ENCODE data around the gene COL16A1. TPM values are rescaled to one million over a fixed set of nuclear protein-coding genes. Genes with fewer than 3 reads are reported as not detected.

The COL16A1 gene
- total RNA-seq, result 10 to 100 TPM in 2 of 8 experiments, 1 to 10 TPM in 4, under 1 TPM in 2; 0.87 to 39.0 (median 3.8) TPM

DNA sequence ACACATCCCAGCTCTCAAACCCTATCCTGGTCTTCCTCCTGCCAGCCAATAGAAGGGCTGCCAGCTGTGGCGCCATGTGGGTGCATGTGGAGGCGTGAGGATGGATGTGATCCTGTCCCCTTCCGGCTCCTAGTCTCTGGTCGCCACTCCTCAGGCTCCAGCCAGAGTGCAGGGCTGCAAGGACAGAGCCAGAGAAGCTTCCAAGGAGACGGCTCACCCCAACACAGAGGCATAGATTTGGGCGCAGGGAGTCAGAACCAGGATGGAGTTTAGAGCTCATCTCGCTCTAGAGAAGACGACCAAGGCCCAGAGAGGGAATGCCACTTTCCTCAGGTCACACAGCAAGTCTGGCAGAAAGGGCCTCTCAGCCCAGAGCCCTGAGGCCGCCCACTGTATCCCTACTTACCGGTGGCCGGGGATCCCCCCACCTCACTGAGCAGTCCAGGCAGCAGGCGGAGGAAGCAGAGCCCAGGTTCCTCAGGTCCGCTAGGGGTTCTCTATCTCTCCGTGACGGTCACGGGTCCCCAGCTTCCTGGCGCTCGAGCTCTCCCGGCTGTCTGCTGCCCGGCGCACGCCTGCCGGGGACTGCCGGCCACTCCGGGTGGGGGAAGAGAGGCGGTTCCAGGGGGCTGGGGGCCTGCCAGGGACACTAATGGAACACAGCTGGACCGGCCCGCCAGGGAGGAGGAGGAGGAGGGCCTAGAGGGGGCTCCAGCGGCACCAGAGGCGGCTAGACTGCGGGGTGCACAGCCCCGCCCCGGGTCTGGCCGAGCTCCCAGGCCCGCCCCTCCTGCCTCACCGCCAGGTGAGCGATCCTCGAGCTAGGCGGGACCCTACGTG lies at the start of gene COL16A1:
Gene COL16A1 (minus strand): TSS at position 587 of the 840 bp plus-strand sequence. CDS start 1,824 bp downstream, outside the sequence.
- in situ Hi-C loops (cut with MboI; ENCODE audit: low pct_unique_long_range_greater_than_20kb in 2 of 9, low sequenced_read_pairs in 9 of 9, unreplicated experiment in 9 of 9), result no loop called here
- peak in 7 of 8 experiments; percentile 1 to 47 (median 12) for ATAC-seq (replicated peaks in 6 of 8)
- peak within 1 kb of the TSS in 1 of 2 donors; percentile 55 for H3K27ac ChIP-seq
- peaks cover 64 to 68% of the 10 kb centered on the region in 2 donors for H3K4me1 ChIP-seq (replicated peaks in 1 of 2)
- H3K4me3 ChIP-seq, result no peak within 1 kb of the TSS
- 2 to 95% (median 89%) methylated on average over 3 to 17 of the region's 40 CpGs; no CpG with 5 or more reads in 5 of the 10 experiments for WGBS, 10 experiments

DNA sequence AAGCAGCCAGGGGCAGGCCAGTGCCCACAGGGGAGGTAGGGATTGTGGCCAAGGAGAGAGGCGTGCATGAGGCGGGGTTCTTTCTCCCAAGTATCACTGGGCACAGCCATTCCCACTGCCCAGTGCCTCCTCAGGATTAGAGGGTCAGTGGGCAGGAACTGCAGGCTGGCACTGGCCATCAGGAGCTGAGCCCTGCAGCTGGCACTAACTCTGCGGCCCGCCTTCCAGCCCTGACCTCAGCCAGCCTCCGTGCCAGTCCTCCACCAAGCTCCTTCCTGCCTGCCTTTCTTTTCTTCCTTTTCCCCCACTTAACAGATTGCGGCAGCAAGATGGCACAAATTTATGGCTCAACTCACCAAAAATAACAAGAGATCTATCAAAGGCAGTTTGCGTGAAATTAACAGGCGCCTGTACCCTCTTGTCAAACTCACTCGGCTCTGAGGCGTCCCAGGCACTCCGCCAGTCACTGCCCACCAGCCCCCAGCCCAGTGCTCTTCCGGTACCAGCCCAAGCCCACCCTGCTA lies 49.2 kb upstream of the COL16A1 start:
- H3K27ac ChIP-seq, result no peak overlapping the region
- no peak overlapping the region for H3K4me3 ChIP-seq
- no peak for ATAC-seq (replicated peaks in 6 of 8)
- WGBS, 10 experiments, result 80 to 100% (median 99%) methylated on average over 1 to 10 of the region's 12 CpGs; no CpG with 5 or more reads in 4 of the 10 experiments
- in situ Hi-C loops (cut with MboI; ENCODE audit: low pct_unique_long_range_greater_than_20kb in 2 of 9, low sequenced_read_pairs in 9 of 9, unreplicated experiment in 9 of 9), result loop anchor here in 1 of 9 experiments (25.0 kb wide), 1 partner anchor 91 kb away; no protein-coding TSS in a partner anchor
- peaks cover 20 to 28% of the 10 kb centered on the region in 2 donors for H3K4me1 ChIP-seq (replicated peaks in 1 of 2)

DNA sequence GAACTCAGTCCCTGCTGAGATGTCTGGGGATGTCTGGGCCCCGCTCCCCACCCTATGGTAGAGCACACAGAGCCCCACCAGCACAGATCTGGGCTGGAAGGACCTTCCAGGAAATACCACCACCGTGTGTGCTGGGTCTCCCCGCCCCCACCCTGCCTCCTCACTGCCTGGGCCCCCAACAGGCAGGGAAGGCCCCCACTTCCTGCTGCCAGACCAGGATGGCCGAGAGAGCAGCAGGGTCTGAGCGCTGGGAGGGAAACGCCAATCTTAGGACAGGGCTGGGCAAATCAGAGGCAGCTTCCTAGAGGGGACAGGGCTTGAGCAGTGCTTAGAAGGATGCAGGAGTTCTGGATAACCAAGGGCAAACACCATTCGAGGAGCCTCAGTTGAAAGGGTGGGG lies 48.4 kb upstream of the COL16A1 start:
- Histone ChIP-seq H3K4me1 (replicated peaks in 1 of 2) (peaks cover 19 to 23% of the 10 kb centered on the region in 2 donors), H3K27ac (no peak overlapping the region), H3K4me3 (no peak overlapping the region)
- in situ Hi-C loops (cut with MboI; ENCODE audit: low pct_unique_long_range_greater_than_20kb in 2 of 9, low sequenced_read_pairs in 9 of 9, unreplicated experiment in 9 of 9), result loop anchor here in 1 of 9 experiments (25.0 kb wide), 1 partner anchor 90 kb away; no protein-coding TSS in a partner anchor
- WGBS, 10 experiments, result 0 to 63% (median 14%) methylated on average over 1 to 2 of the region's 7 CpGs; no CpG with 5 or more reads in 6 of the 10 experiments
- ATAC-seq (replicated peaks in 6 of 8), result no peak

DNA sequence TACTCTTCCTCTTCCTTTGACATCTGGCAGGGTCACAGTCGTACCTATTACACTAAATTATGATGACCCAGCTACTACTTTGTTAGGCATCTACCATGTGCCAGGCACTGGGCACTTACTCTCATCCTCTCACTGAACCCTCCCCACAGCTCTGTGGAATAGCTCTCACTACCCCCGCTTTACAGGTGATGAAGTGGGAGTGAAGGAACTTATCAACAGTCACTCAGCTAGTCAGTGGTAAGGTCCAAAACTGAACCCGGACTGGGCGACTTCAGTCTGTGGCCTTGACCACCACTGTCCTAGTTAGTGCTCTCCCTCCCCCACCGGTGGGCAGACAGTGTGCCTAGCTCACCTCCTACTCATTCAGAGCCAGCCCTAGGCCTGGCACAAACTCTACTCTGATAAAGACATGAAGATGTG lies 48.0 kb upstream of the COL16A1 start:
- H3K4me3 ChIP-seq, result no peak overlapping the region
- H3K4me1 ChIP-seq (replicated peaks in 1 of 2), result peaks cover 19 to 23% of the 10 kb centered on the region in 2 donors
- WGBS, 10 experiments, result 70 to 100% (median 85%) methylated on average over 1 to 5 of the region's 5 CpGs
- in situ Hi-C loops (cut with MboI; ENCODE audit: low pct_unique_long_range_greater_than_20kb in 2 of 9, low sequenced_read_pairs in 9 of 9, unreplicated experiment in 9 of 9), result loop anchor here in 1 of 9 experiments (25.0 kb wide), 1 partner anchor 90 kb away; no protein-coding TSS in a partner anchor
- H3K27ac ChIP-seq, result no peak overlapping the region
- no peak for ATAC-seq (replicated peaks in 6 of 8)

DNA sequence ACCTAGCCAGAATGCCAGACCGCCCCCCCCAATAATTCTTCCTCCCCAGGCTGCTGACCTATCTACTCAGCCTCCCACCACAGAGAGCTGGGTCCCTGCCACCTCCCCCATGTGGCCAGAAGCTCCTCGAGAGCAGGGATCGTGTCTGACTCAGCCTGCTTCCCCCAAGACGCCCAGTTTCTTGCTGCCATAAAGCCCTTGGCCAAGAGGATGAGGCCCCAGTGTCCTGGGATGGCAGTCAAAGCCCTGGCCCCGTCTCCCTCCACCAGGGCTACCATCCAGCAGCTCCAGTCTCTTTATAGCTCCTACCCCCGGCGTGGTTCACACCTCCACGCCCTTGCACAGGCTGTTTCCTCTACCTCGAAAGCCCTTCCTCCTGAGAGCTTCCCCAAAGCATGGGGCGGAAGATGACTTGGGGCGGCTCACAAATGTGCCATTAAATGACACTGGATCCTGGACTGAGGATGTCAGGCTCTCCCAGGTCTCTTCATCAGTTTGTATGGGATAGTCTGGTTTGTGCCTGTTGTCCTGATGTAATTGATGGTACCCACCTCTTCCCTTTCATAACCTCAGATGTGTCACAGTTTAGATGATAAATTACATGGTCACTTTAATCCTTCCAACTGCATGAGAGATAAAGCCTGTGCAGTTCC lies 47.2 kb upstream of the COL16A1 start:
- peak in 5 of 8 experiments; percentile 25 to 71 (median 63) for ATAC-seq (replicated peaks in 6 of 8)
- in situ Hi-C loops (cut with MboI; ENCODE audit: low pct_unique_long_range_greater_than_20kb in 2 of 9, low sequenced_read_pairs in 9 of 9, unreplicated experiment in 9 of 9), result loop anchor here in 1 of 9 experiments (25.0 kb wide), 1 partner anchor 89 kb away; no protein-coding TSS in a partner anchor
- peaks cover 23 to 26% of the 10 kb centered on the region in 2 donors for H3K4me1 ChIP-seq (replicated peaks in 1 of 2)
- WGBS, 10 experiments, result 33 to 100% (median 79%) methylated on average over 1 to 7 of the region's 11 CpGs; no CpG with 5 or more reads in 2 of the 10 experiments
- H3K4me3 ChIP-seq, result no peak overlapping the region
- H3K27ac ChIP-seq, result peak overlapping the region; percentile 9 to 10

DNA sequence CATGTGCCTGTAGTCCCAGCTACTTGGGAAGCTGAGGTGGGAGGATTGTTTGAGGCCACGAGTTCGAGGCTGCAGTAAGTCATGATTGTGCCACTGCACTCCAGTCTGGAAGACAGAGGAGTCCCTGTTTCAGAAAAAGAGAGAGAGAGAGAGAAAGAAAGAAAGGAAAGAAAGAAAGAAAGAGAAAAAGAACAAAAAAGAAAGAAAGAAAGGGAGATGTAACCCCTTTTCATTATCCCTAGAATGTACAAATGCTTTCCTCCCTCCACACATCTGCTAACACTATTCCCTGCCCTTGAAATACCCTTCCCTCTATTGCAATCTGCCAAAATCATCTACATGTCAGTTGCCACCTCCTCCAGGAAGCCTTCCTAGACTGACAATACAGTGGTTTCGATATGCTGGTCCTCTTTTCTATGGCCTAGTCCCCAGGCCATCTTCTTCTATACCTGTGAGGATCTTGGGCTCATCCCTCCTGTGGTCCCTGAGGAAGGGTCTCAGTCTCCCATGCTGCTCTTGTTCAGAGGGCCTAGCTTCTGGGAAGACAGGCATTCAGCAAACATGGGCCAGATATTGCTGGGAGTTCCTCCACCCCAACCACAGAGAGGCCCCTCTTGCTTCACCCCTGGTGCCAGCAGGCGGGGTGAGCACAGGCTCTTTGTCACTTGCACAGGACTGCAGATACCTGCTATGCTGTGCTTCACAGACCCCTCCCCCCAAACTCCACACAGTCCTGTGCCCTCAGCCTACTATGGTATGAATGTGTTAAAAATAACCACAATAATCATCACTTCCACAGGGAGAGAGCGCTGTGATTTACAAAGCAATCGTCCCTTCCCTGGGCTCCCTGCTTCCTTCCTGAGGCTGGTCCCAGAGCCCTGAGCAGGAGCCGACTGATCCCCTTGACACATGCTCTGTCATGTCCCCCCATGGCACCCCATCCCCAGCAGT lies 46.2 kb upstream of the COL16A1 start:
- ATAC-seq (replicated peaks in 6 of 8), result peak in 3 of 8 experiments; percentile 0 to 1 (median 1)
- Histone ChIP-seq H3K4me3 (no peak overlapping the region), H3K4me1 (replicated peaks in 1 of 2) (peaks cover 32 to 35% of the 10 kb centered on the region in 2 donors), H3K27ac (peak overlapping the region in 1 of 2 donors; percentile 10)
- 89 to 100% (median 95%) methylated on average over 2 to 6 of the region's 7 CpGs; no CpG with 5 or more reads in 2 of the 10 experiments for WGBS, 10 experiments
- in situ Hi-C loops (cut with MboI; ENCODE audit: low pct_unique_long_range_greater_than_20kb in 2 of 9, low sequenced_read_pairs in 9 of 9, unreplicated experiment in 9 of 9), result loop anchor here in 1 of 9 experiments (25.0 kb wide), 1 partner anchor 88 kb away; no protein-coding TSS in a partner anchor

DNA sequence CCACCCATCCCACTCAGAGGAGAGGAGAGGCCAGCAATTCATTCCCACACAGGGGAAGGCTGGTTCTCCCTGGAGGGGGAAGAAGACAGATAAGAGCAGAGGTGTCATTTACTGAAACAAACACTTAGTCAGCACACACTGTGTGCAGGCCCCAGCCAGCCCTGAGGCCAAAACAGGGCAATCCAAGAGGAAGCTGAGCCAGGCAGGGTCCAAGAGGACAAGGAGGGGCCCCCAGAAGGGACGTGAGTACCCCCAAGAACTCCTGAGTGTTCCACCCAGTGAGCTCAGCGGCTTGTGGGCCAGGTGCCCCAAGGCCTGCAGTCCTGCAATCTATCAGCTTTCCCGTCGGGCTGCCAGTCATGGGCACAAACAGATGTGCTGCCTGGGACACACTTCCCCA lies 44.5 kb upstream of the COL16A1 start:
- H3K27ac ChIP-seq, result no peak overlapping the region
- 50 to 100% methylated on average over 1 to 3 of the region's 4 CpGs; no CpG with 5 or more reads in 8 of the 10 experiments for WGBS, 10 experiments
- peaks cover 45 to 49% of the 10 kb centered on the region in 2 donors for H3K4me1 ChIP-seq (replicated peaks in 1 of 2)
- in situ Hi-C loops (cut with MboI; ENCODE audit: low pct_unique_long_range_greater_than_20kb in 2 of 9, low sequenced_read_pairs in 9 of 9, unreplicated experiment in 9 of 9), result no loop called here
- peak in 1 of 8 experiments; percentile 64 for ATAC-seq (replicated peaks in 6 of 8)
- no peak overlapping the region for H3K4me3 ChIP-seq

DNA sequence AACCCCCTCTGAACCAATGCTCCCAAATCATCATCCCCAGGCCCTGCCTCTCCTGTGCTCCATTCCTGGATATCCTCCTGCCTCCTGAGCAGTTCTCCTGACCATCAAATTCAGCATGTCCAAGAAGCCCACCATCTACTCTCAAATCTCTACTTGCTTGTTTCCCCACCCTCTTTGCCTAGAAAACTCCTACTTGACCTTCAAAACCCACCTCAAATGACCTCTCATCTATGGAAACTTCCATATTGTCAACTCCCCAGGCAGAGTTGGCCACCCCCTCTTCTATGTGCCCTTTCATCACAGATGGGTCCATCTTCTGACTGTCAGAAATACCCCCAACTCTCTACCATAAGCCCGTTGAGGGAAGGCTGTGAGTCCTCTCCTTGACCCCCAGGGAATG lies 43.5 kb upstream of the COL16A1 start:
- 60 to 100% (median 83%) methylated on average over 1 of the region's 1 CpG; no CpG with 5 or more reads in 6 of the 10 experiments for WGBS, 10 experiments
- Histone ChIP-seq H3K4me1 (replicated peaks in 1 of 2) (peaks cover 43 to 50% of the 10 kb centered on the region in 2 donors), H3K4me3 (no peak overlapping the region), H3K27ac (no peak overlapping the region)
- in situ Hi-C loops (cut with MboI; ENCODE audit: low pct_unique_long_range_greater_than_20kb in 2 of 9, low sequenced_read_pairs in 9 of 9, unreplicated experiment in 9 of 9), result no loop called here
- no peak for ATAC-seq (replicated peaks in 6 of 8)

DNA sequence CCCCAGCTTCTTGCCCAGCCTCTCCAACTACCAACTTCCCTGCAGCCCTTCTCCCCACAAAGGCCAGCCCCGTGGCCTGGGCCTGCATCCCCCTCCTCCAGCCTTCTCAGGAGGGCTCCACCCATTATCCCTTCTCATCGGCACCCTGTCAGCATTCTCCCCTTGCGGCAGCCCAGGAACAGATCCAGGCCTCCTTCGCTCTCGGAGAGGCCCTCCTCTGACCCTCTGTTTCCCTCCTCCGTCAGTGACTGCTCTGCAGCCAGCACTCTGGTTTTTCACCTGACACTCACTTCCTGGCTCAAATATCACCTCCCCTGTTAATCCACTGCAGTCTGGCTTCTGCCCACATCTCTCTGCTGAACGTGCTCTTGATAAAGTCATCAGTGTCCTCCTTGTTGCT lies 42.9 kb upstream of the COL16A1 start:
- in situ Hi-C loops (cut with MboI; ENCODE audit: low pct_unique_long_range_greater_than_20kb in 2 of 9, low sequenced_read_pairs in 9 of 9, unreplicated experiment in 9 of 9), result no loop called here
- 56 to 100% (median 80%) methylated on average over 1 to 7 of the region's 7 CpGs; no CpG with 5 or more reads in 3 of the 10 experiments for WGBS, 10 experiments
- no peak overlapping the region for H3K4me3 ChIP-seq
- ATAC-seq (replicated peaks in 6 of 8), result no peak
- H3K27ac ChIP-seq, result no peak overlapping the region
- H3K4me1 ChIP-seq (replicated peaks in 1 of 2), result peaks cover 38 to 48% of the 10 kb centered on the region in 2 donors

DNA sequence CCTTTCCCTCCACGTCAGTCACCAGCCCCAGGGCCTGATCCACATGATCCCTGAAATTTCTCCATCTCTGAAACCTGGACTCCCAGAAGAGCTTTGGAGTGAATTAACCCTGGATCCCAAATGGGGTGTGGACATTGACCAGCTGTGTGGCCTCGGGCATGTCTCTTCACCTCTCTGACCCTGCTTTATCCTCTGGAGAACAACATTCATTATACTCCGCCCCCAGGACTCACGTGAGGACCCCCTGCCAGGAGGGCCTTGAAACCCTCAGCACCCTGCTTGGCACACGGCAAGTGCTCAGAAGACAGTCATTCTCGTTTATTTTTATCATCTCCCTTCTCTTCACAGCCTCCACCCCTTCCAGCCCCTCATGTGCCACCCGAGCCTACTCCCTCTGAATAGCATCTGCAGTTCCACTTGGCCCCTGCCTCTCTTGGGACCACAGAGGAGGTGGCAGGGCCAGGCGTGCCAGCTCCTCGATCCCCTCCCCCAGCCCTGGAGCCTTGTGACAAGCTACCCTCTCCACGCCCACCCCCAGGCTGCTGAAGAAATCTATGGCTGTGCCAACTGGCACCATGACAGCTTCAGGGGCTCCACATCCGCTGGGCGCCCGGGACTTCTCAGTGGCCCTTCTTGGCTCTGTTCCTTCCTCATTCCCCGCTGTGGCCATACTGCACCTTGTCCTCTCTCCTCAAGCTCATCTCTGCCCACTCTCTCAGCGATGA lies 42.3 kb upstream of the COL16A1 start:
- H3K27ac ChIP-seq, result no peak overlapping the region
- in situ Hi-C loops (cut with MboI; ENCODE audit: low pct_unique_long_range_greater_than_20kb in 2 of 9, low sequenced_read_pairs in 9 of 9, unreplicated experiment in 9 of 9), result no loop called here
- peak in 3 of 8 experiments; percentile 8 to 71 (median 49) for ATAC-seq (replicated peaks in 6 of 8)
- H3K4me1 ChIP-seq (replicated peaks in 1 of 2), result peaks cover 36 to 43% of the 10 kb centered on the region in 2 donors
- H3K4me3 ChIP-seq, result no peak overlapping the region
- WGBS, 10 experiments, result 40 to 80% (median 63%) methylated on average over 2 to 7 of the region's 15 CpGs; no CpG with 5 or more reads in 3 of the 10 experiments
